Smooth muscle cell of the coronary artery (primary cell): ENCODE measurements around the gene PCDH19. TPM values are rescaled to one million over a fixed set of nuclear protein-coding genes. Genes with fewer than 3 reads are reported as not detected.

Experiments
- total RNA-seq: library from RNA; depleted of rRNA; stranded (reverse); fragments of >200 nt; gene quantifications from 2 replicates; pipeline ENCODE4 v1.2.3, GENCODE V29; 2014; ENCODE audit warnings: low replicate concordance

Gene PCDH19, protein sequence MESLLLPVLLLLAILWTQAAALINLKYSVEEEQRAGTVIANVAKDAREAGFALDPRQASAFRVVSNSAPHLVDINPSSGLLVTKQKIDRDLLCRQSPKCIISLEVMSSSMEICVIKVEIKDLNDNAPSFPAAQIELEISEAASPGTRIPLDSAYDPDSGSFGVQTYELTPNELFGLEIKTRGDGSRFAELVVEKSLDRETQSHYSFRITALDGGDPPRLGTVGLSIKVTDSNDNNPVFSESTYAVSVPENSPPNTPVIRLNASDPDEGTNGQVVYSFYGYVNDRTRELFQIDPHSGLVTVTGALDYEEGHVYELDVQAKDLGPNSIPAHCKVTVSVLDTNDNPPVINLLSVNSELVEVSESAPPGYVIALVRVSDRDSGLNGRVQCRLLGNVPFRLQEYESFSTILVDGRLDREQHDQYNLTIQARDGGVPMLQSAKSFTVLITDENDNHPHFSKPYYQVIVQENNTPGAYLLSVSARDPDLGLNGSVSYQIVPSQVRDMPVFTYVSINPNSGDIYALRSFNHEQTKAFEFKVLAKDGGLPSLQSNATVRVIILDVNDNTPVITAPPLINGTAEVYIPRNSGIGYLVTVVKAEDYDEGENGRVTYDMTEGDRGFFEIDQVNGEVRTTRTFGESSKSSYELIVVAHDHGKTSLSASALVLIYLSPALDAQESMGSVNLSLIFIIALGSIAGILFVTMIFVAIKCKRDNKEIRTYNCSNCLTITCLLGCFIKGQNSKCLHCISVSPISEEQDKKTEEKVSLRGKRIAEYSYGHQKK (N-terminal part only)
- total RNA-seq = under 0.01 TPM in 1 of 2 replicates, not detected in the other

DNA sequence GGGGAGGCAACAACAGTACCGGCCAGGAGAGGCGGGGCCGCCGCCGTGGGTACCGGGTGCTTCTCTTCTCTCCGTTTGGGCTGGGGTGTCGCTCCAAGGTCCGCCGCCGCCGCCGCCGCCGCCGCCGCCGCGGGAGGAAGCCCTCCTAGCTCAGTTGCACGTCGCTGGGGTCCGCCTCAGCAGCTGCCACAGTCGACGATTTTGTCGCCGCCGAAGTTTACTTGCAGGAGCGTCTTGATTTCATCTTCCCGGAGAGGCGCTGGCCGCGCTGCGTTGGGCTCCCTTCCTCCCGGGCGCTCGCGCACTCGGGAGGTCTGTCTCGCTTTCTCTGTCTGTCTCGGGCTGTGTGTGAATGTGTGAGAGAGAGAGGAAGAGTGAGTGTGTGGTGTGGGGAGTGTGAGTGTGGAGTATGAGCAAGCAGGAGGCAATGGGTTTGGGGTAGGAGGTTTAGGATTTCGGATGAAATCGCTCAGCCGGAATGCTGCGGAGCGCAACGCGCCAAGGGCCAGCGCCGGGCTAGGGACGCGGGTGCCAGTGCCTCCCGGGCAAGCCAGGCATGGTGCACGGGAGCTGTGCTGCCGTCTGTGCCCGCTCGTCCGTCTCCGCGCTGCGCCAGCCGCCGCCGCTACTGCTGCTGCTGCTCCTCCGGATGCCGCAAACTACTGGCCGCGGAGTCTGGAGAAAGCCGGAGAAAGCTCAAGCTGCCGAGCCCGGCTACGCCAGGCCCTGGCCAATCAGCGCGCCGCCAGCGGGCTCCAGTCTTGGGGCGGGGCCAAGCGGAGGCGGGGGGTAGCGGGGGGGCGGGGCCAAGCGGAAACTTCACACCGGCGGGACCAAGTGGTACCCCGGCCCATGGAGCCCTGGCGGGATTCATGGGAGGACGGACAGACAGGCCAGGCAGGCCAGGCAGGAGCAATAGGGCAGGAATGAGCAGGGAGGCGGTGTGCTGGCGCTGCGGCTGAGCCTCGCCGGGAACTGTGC is at the start of gene PCDH19:
TSS of gene PCDH19 (minus strand) at position 664 of the 981 bp plus-strand sequence. CDS start 1,676 bp downstream, outside the sequence.

Other genes starting within 250 kb of the PCDH19 start
- gene TNMD, start 174.7 kb upstream of the PCDH19 start, total RNA-seq = not detected in 2 replicates
- 19.9 and 32.2 TPM in 2 replicates for gene TSPAN6, start 226.5 kb upstream of the PCDH19 start, total RNA-seq
- gene SRPX2, start 233.9 kb upstream of the PCDH19 start, total RNA-seq = 42.6 and 70.9 TPM in 2 replicates